Measurements from ENCODE around the gene VWA5B1. TPM values are rescaled to one million over a fixed set of nuclear protein-coding genes. Genes with fewer than 3 reads are reported as not detected.

The VWA5B1 gene
- total RNA-seq, 1 experiment from 2014 or later, result not detected

DNA sequence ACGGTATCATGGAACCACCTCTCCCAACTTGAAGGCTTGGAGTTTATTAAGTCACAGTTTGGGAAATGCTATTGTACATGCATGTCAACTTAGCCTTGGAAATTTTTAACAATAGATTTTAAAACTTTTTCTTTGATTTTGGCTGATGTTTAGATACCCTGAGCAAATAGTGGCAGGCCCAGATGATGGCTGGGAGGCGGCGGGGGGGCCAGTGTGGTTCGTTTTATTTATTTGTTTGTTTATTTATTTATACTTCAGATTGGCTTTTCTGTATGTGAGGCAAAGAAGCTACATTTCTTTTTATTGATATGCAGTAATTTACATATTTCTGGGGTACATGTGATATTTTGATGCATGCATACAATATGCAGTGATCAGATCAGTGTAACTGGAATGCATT, 82.0 kb downstream of the VWA5B1 start:
- no peaks in the 10 kb centered on the region for H3K9me3 ChIP-seq (ENCODE audit: low read length)
- DNase-seq (no peak), ATAC-seq (no peak)
- BruUV-seq (replicated peaks), result no TSS peak
- CTCF ChIA-PET, result no interaction called here
- TF ChIP-seq EZH2 (IDR thresholded peaks at IDR 0.05; ENCODE audit: low read length, unreplicated experiment) (no peak), EZH2phosphoT487 (IDR thresholded peaks at IDR 0.05; ENCODE audit: borderline replicate concordance, low read length) (no peak)
- TF ChIP-seq, protein P1, sequence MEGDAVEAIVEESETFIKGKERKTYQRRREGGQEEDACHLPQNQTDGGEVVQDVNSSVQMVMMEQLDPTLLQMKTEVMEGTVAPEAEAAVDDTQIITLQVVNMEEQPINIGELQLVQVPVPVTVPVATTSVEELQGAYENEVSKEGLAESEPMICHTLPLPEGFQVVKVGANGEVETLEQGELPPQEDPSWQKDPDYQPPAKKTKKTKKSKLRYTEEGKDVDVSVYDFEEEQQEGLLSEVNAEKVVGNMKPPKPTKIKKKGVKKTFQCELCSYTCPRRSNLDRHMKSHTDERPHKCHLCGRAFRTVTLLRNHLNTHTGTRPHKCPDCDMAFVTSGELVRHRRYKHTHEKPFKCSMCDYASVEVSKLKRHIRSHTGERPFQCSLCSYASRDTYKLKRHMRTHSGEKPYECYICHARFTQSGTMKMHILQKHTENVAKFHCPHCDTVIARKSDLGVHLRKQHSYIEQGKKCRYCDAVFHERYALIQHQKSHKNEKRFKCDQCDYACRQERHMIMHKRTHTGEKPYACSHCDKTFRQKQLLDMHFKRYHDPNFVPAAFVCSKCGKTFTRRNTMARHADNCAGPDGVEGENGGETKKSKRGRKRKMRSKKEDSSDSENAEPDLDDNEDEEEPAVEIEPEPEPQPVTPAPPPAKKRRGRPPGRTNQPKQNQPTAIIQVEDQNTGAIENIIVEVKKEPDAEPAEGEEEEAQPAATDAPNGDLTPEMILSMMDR (conservative IDR thresholded peaks at IDR 0.05; ENCODE audit: low read depth, low read length), result no peak
- H3K36me3 ChIP-seq (ENCODE audit: low read depth, low read length), result no peaks in the 10 kb centered on the region
- H3K4me2 ChIP-seq (ENCODE audit: low read length), result no peak overlapping the region
- H2AFZ ChIP-seq (ENCODE audit: low read length), result no peak overlapping the region
- H3K27me3 ChIP-seq (ENCODE audit: low read length), result peaks cover 5% of the 10 kb centered on the region
- H3K9me2 ChIP-seq (replicated peaks; ENCODE audit: low read length), result no peaks in the 10 kb centered on the region
- no peaks in the 10 kb centered on the region for H3F3A ChIP-seq (ENCODE audit: low read length, unreplicated experiment)
- H4K20me1 ChIP-seq (ENCODE audit: low read length), result no peaks in the 10 kb centered on the region
- intact Hi-C loops (cut with micrococcal nuclease), result no loop called here
- H3K9ac ChIP-seq (ENCODE audit: low read length), result no peak overlapping the region
- H3K4me3 ChIP-seq (ENCODE audit: low read length), result no peak overlapping the region
- H3K4me1 ChIP-seq (ENCODE audit: insufficient read depth, low read length), result peaks cover 9% of the 10 kb centered on the region; the same call in 1 of the 2 replicates
- POLR2A ChIA-PET (ENCODE audit: unreplicated experiment), result no interaction called here
- H3K79me2 ChIP-seq (ENCODE audit: low read length), result no peaks in the 10 kb centered on the region
- no peak overlapping the region for H3K27ac ChIP-seq (ENCODE audit: low read length)

DNA sequence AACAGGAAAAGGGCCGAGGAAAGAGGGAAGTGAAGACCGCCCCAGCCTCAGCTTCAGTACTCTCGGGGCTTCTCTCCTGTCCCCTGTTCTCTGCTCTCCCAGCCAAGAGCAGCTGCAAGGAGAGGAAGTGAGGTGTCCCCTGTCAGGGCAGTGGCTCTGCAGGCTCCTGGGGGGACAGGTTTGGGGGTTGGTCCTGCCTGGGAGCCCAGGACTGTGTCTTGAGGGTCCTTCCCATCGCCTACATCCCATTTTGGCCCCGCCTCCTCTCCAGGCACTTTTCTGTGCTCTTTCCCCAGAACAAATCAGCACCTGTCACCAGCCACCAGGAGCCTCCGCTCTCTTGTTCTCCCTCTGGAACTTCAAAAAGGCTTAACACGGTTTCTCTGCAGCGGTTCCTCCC, 82.6 kb downstream of the VWA5B1 start:
- intact Hi-C loops (cut with micrococcal nuclease), result no loop called here
- H3K4me2 ChIP-seq (ENCODE audit: low read length), result no peak overlapping the region
- no peak overlapping the region for H3K4me3 ChIP-seq (ENCODE audit: low read length)
- ChIA-PET POLR2A (ENCODE audit: unreplicated experiment) (no interaction called here), CTCF (no interaction called here)
- no peaks in the 10 kb centered on the region for H3K9me3 ChIP-seq (ENCODE audit: low read length)
- TF ChIP-seq, protein P1 (conservative IDR thresholded peaks at IDR 0.05; ENCODE audit: low read depth, low read length), result no peak
- no peak for TF ChIP-seq EZH2 (IDR thresholded peaks at IDR 0.05; ENCODE audit: low read length, unreplicated experiment)
- no peak for TF ChIP-seq EZH2phosphoT487 (IDR thresholded peaks at IDR 0.05; ENCODE audit: borderline replicate concordance, low read length)
- H4K20me1 ChIP-seq (ENCODE audit: low read length), result no peaks in the 10 kb centered on the region
- peaks cover 9% of the 10 kb centered on the region; the same call in 1 of the 2 replicates for H3K4me1 ChIP-seq (ENCODE audit: insufficient read depth, low read length)
- DNase-seq (no peak), ATAC-seq (no peak)
- no peaks in the 10 kb centered on the region for H3K36me3 ChIP-seq (ENCODE audit: low read depth, low read length)
- H3K9ac ChIP-seq (ENCODE audit: low read length), result no peak overlapping the region
- no peaks in the 10 kb centered on the region for H3K79me2 ChIP-seq (ENCODE audit: low read length)
- no peaks in the 10 kb centered on the region for H3F3A ChIP-seq (ENCODE audit: low read length, unreplicated experiment)
- 0 out of 2 replicates have a peak, but pooled peaks cover 4% of the 10 kb centered on the region for H3K27me3 ChIP-seq (ENCODE audit: low read length)
- no peaks in the 10 kb centered on the region for H3K9me2 ChIP-seq (replicated peaks; ENCODE audit: low read length)
- H2AFZ ChIP-seq (ENCODE audit: low read length), result no peak overlapping the region
- BruUV-seq (replicated peaks), result no TSS peak
- H3K27ac ChIP-seq (ENCODE audit: low read length), result no peak overlapping the region

DNA sequence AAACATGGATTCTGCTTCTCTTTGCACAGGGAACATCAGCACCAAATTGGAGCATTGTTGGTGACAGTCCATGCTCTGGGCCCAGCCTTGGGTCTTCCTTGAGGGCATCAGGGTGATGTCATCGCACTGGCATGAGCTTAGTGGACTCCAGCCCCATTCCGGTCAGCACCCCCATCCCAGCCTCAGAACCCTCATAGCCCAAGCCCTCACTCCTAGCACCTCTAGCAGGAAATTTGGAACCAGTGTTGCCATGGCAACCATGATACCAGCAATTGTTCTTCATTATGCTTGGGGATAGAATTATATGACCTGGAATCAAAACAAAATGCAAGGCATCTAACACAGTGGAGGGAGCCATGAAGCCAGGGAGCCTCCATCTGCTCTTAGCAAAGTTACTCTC, 83.1 kb downstream of the VWA5B1 start:
- TF ChIP-seq EZH2 (IDR thresholded peaks at IDR 0.05; ENCODE audit: low read length, unreplicated experiment) (no peak), EZH2phosphoT487 (IDR thresholded peaks at IDR 0.05; ENCODE audit: borderline replicate concordance, low read length) (no peak)
- TF ChIP-seq, protein P1 (conservative IDR thresholded peaks at IDR 0.05; ENCODE audit: low read depth, low read length), result no peak
- Histone ChIP-seq H3K27ac (ENCODE audit: low read length) (no peak overlapping the region), H3K4me1 (ENCODE audit: insufficient read depth, low read length) (peaks cover 9% of the 10 kb centered on the region; the same call in 1 of the 2 replicates), H3K9ac (ENCODE audit: low read length) (no peak overlapping the region), H3F3A (ENCODE audit: low read length, unreplicated experiment) (no peaks in the 10 kb centered on the region), H2AFZ (ENCODE audit: low read length) (no peak overlapping the region), H3K4me3 (ENCODE audit: low read length) (no peak overlapping the region), H3K27me3 (ENCODE audit: low read length) (no peaks in the 10 kb centered on the region), H3K36me3 (ENCODE audit: low read depth, low read length) (no peaks in the 10 kb centered on the region), H3K79me2 (ENCODE audit: low read length) (no peaks in the 10 kb centered on the region), H3K9me3 (ENCODE audit: low read length) (no peaks in the 10 kb centered on the region), H4K20me1 (ENCODE audit: low read length) (no peaks in the 10 kb centered on the region), H3K4me2 (ENCODE audit: low read length) (no peak overlapping the region), H3K9me2 (replicated peaks; ENCODE audit: low read length) (no peaks in the 10 kb centered on the region)
- ChIA-PET POLR2A (ENCODE audit: unreplicated experiment) (no interaction called here), CTCF (no interaction called here)
- DNase-seq (no peak), ATAC-seq (no peak)
- intact Hi-C loops (cut with micrococcal nuclease), result no loop called here
- BruUV-seq (replicated peaks), result no TSS peak

All from PC-3 (cell line).